SK-N-SH treated with all-trans-retinoic acid at 6 μM for 48 hours (cell line): Measurements from ENCODE around the gene SPACA6.

Source experiments
- ATAC-seq: fragments of 200-7000 bp; cut with Tn5 transposase; 3 replicates; pipeline ENCODE4 v1.9.1; 2020; ENCODE audit warnings: mild to moderate bottlenecking, moderate library complexity
- ARNTL ChIP-seq: fragments of 450-650 bp; formaldehyde crosslinking; IDR thresholded peaks from 2 replicates; pipeline ENCODE4 v1.5.0; 2020; ENCODE audit warnings: low read depth, mild to moderate bottlenecking, moderate library complexity, borderline replicate concordance
- BACH2 ChIP-seq: fragments of 250-450 bp; sonication (Bioruptor Pico); IDR thresholded peaks from 2 replicates; pipeline ENCODE4 v1.9.0; 2021; ENCODE audit warnings: mild to moderate bottlenecking, borderline replicate concordance
- CREB5 ChIP-seq: fragments of 250-450 bp; sonication (Bioruptor Pico); IDR thresholded peaks from 2 replicates; pipeline ENCODE4 v1.5.1; 2020; ENCODE audit warnings: low read depth, mild to moderate bottlenecking, moderate library complexity
- CSDC2 ChIP-seq: fragments of 250-450 bp; sonication (Bioruptor Pico); IDR thresholded peaks from 2 replicates; pipeline ENCODE4 v1.5.0; 2020; ENCODE audit warnings: mild to moderate bottlenecking, moderate library complexity
- CSRNP3 ChIP-seq: fragments of 250-450 bp; sonication (Bioruptor Pico); IDR thresholded peaks from 2 replicates; pipeline ENCODE4 v1.5.1; 2021; ENCODE audit warnings: mild to moderate bottlenecking, moderate library complexity
- GLIS3 ChIP-seq: fragments of 250-450 bp; sonication (Bioruptor Pico); IDR thresholded peaks from 2 replicates; pipeline ENCODE4 v1.5.0; 2020; ENCODE audit warnings: mild to moderate bottlenecking, moderate library complexity
- ISL1 ChIP-seq: fragments of 250-450 bp; sonication (Bioruptor Pico); IDR thresholded peaks from 2 replicates; pipeline ENCODE4 v2.1.2; 2022; ENCODE audit warnings: mild to moderate bottlenecking, moderate library complexity
- PATZ1 ChIP-seq: fragments of 250-450 bp; sonication (Bioruptor Pico); IDR thresholded peaks from 2 replicates; pipeline ENCODE4 v1.8.0; 2020; ENCODE audit warnings: mild to moderate bottlenecking, moderate library complexity, borderline replicate concordance
- POU6F1 ChIP-seq: fragments of 250-450 bp; sonication (Bioruptor Pico); IDR thresholded peaks from 2 replicates; pipeline ENCODE4 v1.8.0; 2021; ENCODE audit warnings: low read depth, mild to moderate bottlenecking, moderate library complexity, borderline replicate concordance
- PPARA ChIP-seq: fragments of 250-450 bp; sonication (Bioruptor Pico); IDR thresholded peaks from 2 replicates; pipeline ENCODE4 v1.5.0; 2020; ENCODE audit warnings: mild to moderate bottlenecking, borderline replicate concordance
- SNAI2 ChIP-seq: fragments of 250-450 bp; sonication (Bioruptor Pico); IDR thresholded peaks from 2 replicates; pipeline ENCODE4 v1.5.0; 2020; ENCODE audit warnings: mild to moderate bottlenecking, moderate library complexity
- TCF4 ChIP-seq: fragments of 250-450 bp; sonication (Bioruptor Pico); IDR thresholded peaks from 2 replicates; pipeline ENCODE4 v1.8.0; 2021; ENCODE audit warnings: mild to moderate bottlenecking, moderate library complexity, borderline replicate concordance
- TSHZ2 ChIP-seq: fragments of 250-450 bp; sonication (Bioruptor Pico); IDR thresholded peaks from 2 replicates; pipeline ENCODE4 v1.5.0; 2020; ENCODE audit warnings: mild to moderate bottlenecking, moderate library complexity
- ZC3H10 ChIP-seq: fragments of 250-450 bp; sonication (Bioruptor Pico); IDR thresholded peaks from 2 replicates; pipeline ENCODE4 v1.5.1; 2021; ENCODE audit warnings: mild to moderate bottlenecking, moderate library complexity
- ZFP30 ChIP-seq: fragments of 450-650 bp; formaldehyde crosslinking; IDR thresholded peaks from 2 replicates; pipeline ENCODE4 v1.5.0; 2022; ENCODE audit warnings: mild to moderate bottlenecking, moderate library complexity
- ZNF565 ChIP-seq: fragments of 450-650 bp; formaldehyde crosslinking; conservative IDR thresholded peaks from 2 replicates; pipeline ENCODE4 v1.5.0; 2020; ENCODE audit warnings: low read depth, mild to moderate bottlenecking, moderate library complexity
- ZNF70 ChIP-seq: fragments of 450-650 bp; formaldehyde crosslinking; IDR thresholded peaks from 2 replicates; pipeline ENCODE4 v1.5.0; 2020; ENCODE audit warnings: mild to moderate bottlenecking, moderate library complexity
- ZNF8 ChIP-seq: fragments of 450-650 bp; formaldehyde crosslinking; IDR thresholded peaks from 2 replicates; pipeline ENCODE4 v1.5.0; 2020; ENCODE audit warnings: mild to moderate bottlenecking, moderate library complexity

SPACA6 gene

GRCh38 chr19:51751655-51752054 lies 58.5 kb downstream of the SPACA6 start, which contains the start of gene FPR1 (continued):
- TF ChIP-seq ZNF8: no peak
- no peak for TF ChIP-seq ZNF70 (CRISPR knock-in tag)
- no peak for TF ChIP-seq TCF4 (CRISPR knock-in tag)
- TF ChIP-seq PPARA (CRISPR knock-in tag): no peak
- no peak for TF ChIP-seq TSHZ2 (CRISPR knock-in tag)
- no peak for TF ChIP-seq ZFP30 (CRISPR knock-in tag)
- TF ChIP-seq ISL1: no peak

GRCh38 chr19:51754109-51754508 lies 61.0 kb downstream of the SPACA6 start:
- TF ChIP-seq ZNF70 (CRISPR knock-in tag) (no peak), ZNF565 (CRISPR knock-in tag) (no peak)
- TF ChIP-seq, all 23 proteins: peak for 0
- ATAC-seq: no peak

- ATAC-seq: no peak
- TF ChIP-seq GLIS3 (no peak), ZNF8 (no peak), PPARA (CRISPR knock-in tag) (no peak), ZNF70 (CRISPR knock-in tag) (no peak), CSDC2 (CRISPR knock-in tag) (no peak), ARNTL (CRISPR knock-in tag) (no peak), CSRNP3 (no peak), BACH2 (no peak), POU6F1 (CRISPR knock-in tag) (no peak), CREB5 (CRISPR knock-in tag) (no peak), SNAI2 (no peak), ZNF565 (CRISPR knock-in tag) (no peak), ZC3H10 (no peak), PATZ1 (no peak)
Measured at GRCh38 chr19:51754770-51755169, 61.6 kb downstream of the SPACA6 start.
